Sigmoid colon (tissue), 7 donors: ENCODE measurements around the gene DRGX. TPM values are rescaled to one million over a fixed set of nuclear protein-coding genes. Genes with fewer than 3 reads are reported as not detected.
A peak's percentile ranks its signal among the peaks of the same experiment; 100 is the strongest.

Experiments
- DNase-seq: peaks from one replicate; pipeline ENCODE4 v3.0.0-alpha.2; 2019
- H3K27ac ChIP-seq, 4 donors: fragments of 200-600 bp; sonication (generic); one replicate each; pipeline ENCODE4 v1.5.1; 2016 to 2019; ENCODE audit warnings: mild to moderate bottlenecking in 1 of 4
- H3K27me3 ChIP-seq, 3 donors: fragments of 200-600 bp; sonication (generic); one replicate each; pipeline ENCODE4 v1.5.1; 2019; ENCODE audit warnings: mild to moderate bottlenecking in 1 of 3
- H3K36me3 ChIP-seq, 4 donors: fragments of 200-600 bp; sonication (generic); one replicate each; pipeline ENCODE4 v1.5.1; 2016 to 2019
- H3K4me1 ChIP-seq, 4 donors: fragments of 200-600 bp; sonication (generic); one replicate each; pipeline ENCODE4 v1.5.1; 2017 to 2019
- H3K4me3 ChIP-seq, 4 donors: fragments of 200-600 bp; sonication (generic); one replicate each; pipeline ENCODE4 v1.5.1; 2017 to 2019; ENCODE audit warnings: mild to moderate bottlenecking in 2 of 4, moderate library complexity in 1 of 4
- H3K9me3 ChIP-seq, 4 donors: fragments of 200-600 bp in 3 of 4; sonication (generic) in 3 of 4; one replicate each; pipeline versions ENCODE4 v1.5.1 to v1.6.1; 2013 to 2019
- CTCF ChIP-seq, 4 experiments: fragments of 450-650 bp in 3 of 4; fragments of 200-600 bp in 1 of 4; IDR thresholded peaks; one replicate each; pipeline ENCODE4 v1.5.1; 2016 to 2019; ENCODE audit warnings: antibody characterized with exemption in 4 of 4, mild to moderate bottlenecking in 3 of 4, moderate library complexity in 2 of 4
- EP300 ChIP-seq, 4 donors: sonication (generic); formaldehyde crosslinking; IDR thresholded peaks; one replicate each; pipeline ENCODE4 v1.6.1; 2017; ENCODE audit warnings: antibody characterized with exemption in 4 of 4
- POLR2A ChIP-seq, 2 donors: fragments of 450-650 bp; IDR thresholded peaks; one replicate each; pipeline ENCODE4 v1.6.1; 2016; ENCODE audit warnings: antibody characterized with exemption in 2 of 2, mild to moderate bottlenecking in 2 of 2, moderate library complexity in 2 of 2
- POLR2AphosphoS5 ChIP-seq, 4 donors: sonication (generic); formaldehyde crosslinking; IDR thresholded peaks; one replicate each; pipeline ENCODE4 v1.6.1; 2017; ENCODE audit warnings: antibody characterized with exemption in 4 of 4
- WGBS, 2 donors: extraction: QIAGEN DNeasy Blood & Tissue Kit; methylation state at CpG; one replicate each; pipeline ENCODE4 v1.1.7; 2013; 5-methylcytosine and 5-hydroxymethylcytosine counted together
- intact Hi-C: fragments of 100-400 bp; cut with DNase I; formaldehyde crosslinking; loops from one replicate; pipeline ENCODE4 v1.15.1; 2023
- polyA plus RNA-seq, 3 donors: library from polyadenylated mRNA; stranded (reverse); fragments of 200-250 nt; gene quantifications; one replicate each; pipeline ENCODE4 v1.2.3, GENCODE V29; 2013
- total RNA-seq, 4 donors: library from RNA; depleted of rRNA; stranded (reverse); fragments of >200 nt; gene quantifications; one replicate each; pipeline ENCODE4 v1.1.0, GENCODE V29; 2016
- donor health status: healthy with polysubstance abuse.
- donor health status: Bipolar disorder and iron deficiency.
- donor health status: healthy.

Gene DRGX
- total and polyA plus RNA-seq, 7 donors, result 0.23 to 0.42 TPM; not detected in 5

GRCh38 chr10:49333192-49333591, 62.7 kb downstream of the DRGX start:
- no peaks in the 10 kb centered on the region for H3K36me3 ChIP-seq
- H3K27ac ChIP-seq, result no peak overlapping the region
- intact Hi-C loops, result no loop called here
- no peak for DNase-seq
- no peaks in the 10 kb centered on the region for H3K4me1 ChIP-seq
- WGBS, 2 donors, result 86 to 91% methylated on average over 6 of the region's 6 CpGs
- H3K9me3 ChIP-seq, result no peaks in the 10 kb centered on the region
- H3K4me3 ChIP-seq, result no peak overlapping the region
- no peaks in the 10 kb centered on the region for H3K27me3 ChIP-seq
- TF ChIP-seq POLR2AphosphoS5 (IDR thresholded peaks at IDR 0.05) (no peak), POLR2A (IDR thresholded peaks at IDR 0.05) (no peak), EP300 (IDR thresholded peaks at IDR 0.05) (no peak), CTCF (IDR thresholded peaks at IDR 0.05) (no peak)

DNA sequence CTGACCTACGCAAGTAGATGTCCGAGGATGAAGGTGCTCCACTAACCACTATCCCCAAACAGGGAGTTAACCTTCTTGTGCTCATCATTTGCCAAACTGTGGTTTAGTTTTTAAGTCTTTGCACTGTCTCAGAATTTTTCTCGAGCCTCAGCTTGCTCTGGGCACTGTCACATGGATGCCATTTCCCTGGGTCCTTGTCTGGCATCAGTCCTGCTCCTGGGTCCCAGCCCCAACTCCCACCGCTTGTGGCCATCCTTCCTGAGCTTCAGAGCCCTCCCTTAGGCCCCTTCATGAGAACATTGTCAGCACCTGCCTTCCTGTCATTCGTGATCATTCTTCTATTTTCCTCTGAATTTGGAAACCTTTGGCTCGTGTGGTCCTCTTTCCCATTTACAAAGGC, 63.1 kb downstream of the DRGX start:
- no peaks in the 10 kb centered on the region for H3K9me3 ChIP-seq
- intact Hi-C loops, result no loop called here
- no peaks in the 10 kb centered on the region for H3K27me3 ChIP-seq
- DNase-seq, result no peak
- TF ChIP-seq POLR2AphosphoS5 (IDR thresholded peaks at IDR 0.05), result no peak
- no peak for TF ChIP-seq CTCF (IDR thresholded peaks at IDR 0.05)
- no peak for TF ChIP-seq EP300 (IDR thresholded peaks at IDR 0.05)
- TF ChIP-seq POLR2A (IDR thresholded peaks at IDR 0.05), result no peak
- H3K36me3 ChIP-seq, result no peaks in the 10 kb centered on the region
- H3K4me1 ChIP-seq, result no peaks in the 10 kb centered on the region
- H3K4me3 ChIP-seq, result no peak overlapping the region
- 82 to 90% methylated on average over 6 of the region's 6 CpGs for whole genome bisulfite sequencing, 2 donors
- H3K27ac ChIP-seq, result no peak overlapping the region

GRCh38 chr10:49332333-49332732, 63.6 kb downstream of the DRGX start:
- no peak overlapping the region for H3K27ac ChIP-seq
- no peaks in the 10 kb centered on the region for H3K36me3 ChIP-seq
- H3K4me1 ChIP-seq, result no peaks in the 10 kb centered on the region
- DNase-seq, result no peak
- H3K4me3 ChIP-seq, result no peak overlapping the region
- TF ChIP-seq POLR2AphosphoS5 (IDR thresholded peaks at IDR 0.05), result no peak
- TF ChIP-seq EP300 (IDR thresholded peaks at IDR 0.05), result no peak
- no peak for TF ChIP-seq POLR2A (IDR thresholded peaks at IDR 0.05)
- no peak for TF ChIP-seq CTCF (IDR thresholded peaks at IDR 0.05)
- intact Hi-C loops, result no loop called here
- H3K9me3 ChIP-seq, result no peaks in the 10 kb centered on the region
- H3K27me3 ChIP-seq, result no peaks in the 10 kb centered on the region
- 63 to 80% methylated on average over 4 of the region's 4 CpGs for WGBS, 2 donors

- Histone ChIP-seq H3K27me3 (no peaks in the 10 kb centered on the region), H3K36me3 (no peaks in the 10 kb centered on the region), H3K4me1 (no peaks in the 10 kb centered on the region), H3K4me3 (no peak overlapping the region), H3K9me3 (no peaks in the 10 kb centered on the region), H3K27ac (no peak overlapping the region)
- intact Hi-C loops, result no loop called here
- DNase-seq, result peak; percentile 13
- TF ChIP-seq EP300 (IDR thresholded peaks at IDR 0.05) (no peak), CTCF (IDR thresholded peaks at IDR 0.05) (no peak), POLR2AphosphoS5 (IDR thresholded peaks at IDR 0.05) (no peak), POLR2A (IDR thresholded peaks at IDR 0.05) (no peak)
- WGBS, 2 donors, result 73 to 81% methylated on average over 3 of the region's 3 CpGs
Measured at GRCh38 chr10:49331431-49331830, 64.5 kb downstream of the DRGX start.

DNA sequence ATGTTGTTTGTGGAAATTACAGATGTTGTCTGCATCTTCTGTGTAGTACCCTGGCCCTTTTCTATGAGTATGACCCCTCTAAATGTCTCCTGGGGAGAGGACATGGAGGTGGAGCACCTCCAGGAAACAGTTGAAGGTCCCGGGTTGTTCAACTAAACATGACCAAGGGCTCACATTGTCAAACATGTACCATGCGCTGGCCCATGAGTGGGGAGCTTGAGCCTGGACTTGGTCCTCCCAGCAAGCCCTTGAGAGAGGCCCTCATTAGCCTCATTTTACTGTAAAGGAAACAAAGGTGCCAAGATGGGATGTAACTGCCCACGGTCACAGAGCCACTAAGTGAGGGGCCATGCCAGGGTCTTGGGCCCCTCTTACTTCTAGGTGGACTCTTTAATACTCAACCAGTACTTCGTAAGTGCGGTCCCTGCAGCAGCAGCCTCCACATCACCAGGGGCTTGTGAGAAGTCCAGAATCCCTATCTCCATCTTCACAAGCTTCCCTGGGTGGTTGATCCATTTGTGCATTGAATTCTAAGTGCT, 65.7 kb downstream of the DRGX start:
- no peaks in the 10 kb centered on the region for H3K9me3 ChIP-seq
- 89 to 95% methylated on average over 5 of the region's 5 CpGs for WGBS, 2 donors
- H3K27me3 ChIP-seq, result no peaks in the 10 kb centered on the region
- H3K27ac ChIP-seq, result no peak overlapping the region
- no peaks in the 10 kb centered on the region for H3K4me1 ChIP-seq
- H3K4me3 ChIP-seq, result no peak overlapping the region
- no peak for DNase-seq
- intact Hi-C loops, result no loop called here
- H3K36me3 ChIP-seq, result no peaks in the 10 kb centered on the region
- TF ChIP-seq POLR2AphosphoS5 (IDR thresholded peaks at IDR 0.05), result no peak
- TF ChIP-seq POLR2A (IDR thresholded peaks at IDR 0.05), result no peak
- no peak for TF ChIP-seq EP300 (IDR thresholded peaks at IDR 0.05)
- TF ChIP-seq CTCF (IDR thresholded peaks at IDR 0.05), result no peak
